Pancreas (tissue), 10 donors: ENCODE measurements around the gene COX19. TPM values are rescaled to one million over a fixed set of nuclear protein-coding genes. Genes with fewer than 3 reads are reported as not detected.
A peak's percentile ranks its signal among the peaks of the same experiment; 100 is the strongest.

Experiments
- ATAC-seq, 4 donors: fragments of 200-7000 bp; cut with Tn5 transposase; one replicate each; pipeline versions ENCODE4 v1.8.0 to v1.9.1; 2020; ENCODE audit warnings: mild to moderate bottlenecking in 4 of 4, moderate library complexity in 4 of 4
- DNase-seq, 6 donors: peaks; one replicate each; pipeline ENCODE4 v3.0.0-alpha.2; 2020
- FAIRE-seq: peaks from 2 replicates; lab custom pipeline; 2012; peaks lifted over from hg19 to GRCh38; lab: Jason Lieb, UNC
- H3K27ac ChIP-seq, 4 donors: fragments of 200-600 bp; sonication (generic); 1 replicate in 3 of 4; 2 replicates in 1 of 4; pipeline versions ENCODE4 v1.5.0 to v1.8.0; 2020
- H3K27me3 ChIP-seq, 4 donors: fragments of 200-600 bp; one replicate each; pipeline ENCODE4 v1.8.0; 2021
- H3K36me3 ChIP-seq, 3 donors: fragments of 200-600 bp; sonication (generic) in 1 of 3; one replicate each; pipeline versions ENCODE4 v1.5.0 to v1.8.0; 2020 to 2021
- H3K4me1 ChIP-seq, 3 donors: fragments of 200-600 bp; one replicate each; pipeline ENCODE4 v1.8.0; 2021
- H3K4me3 ChIP-seq, 4 donors: fragments of 200-600 bp; sonication (generic) in 2 of 4; one replicate each; pipeline versions ENCODE4 v1.5.0 to v1.8.0; 2020 to 2021
- H3K9me3 ChIP-seq, 4 donors: fragments of 200-600 bp; one replicate each; pipeline ENCODE4 v1.8.0; 2021
- WGBS, 2 donors: extraction: QIAGEN DNeasy Blood & Tissue Kit; methylation state at CpG; one replicate each; pipeline ENCODE4 v1.1.7; 2013; 5-methylcytosine and 5-hydroxymethylcytosine counted together
- intact Hi-C, 3 donors: fragments of 100-400 bp; cut with DNase I; formaldehyde crosslinking; loops; one replicate each; pipeline versions ENCODE4 v1.11.1 to v1.14.2; 2022
- polyA plus RNA-seq, 2 donors: library from polyadenylated mRNA; stranded (reverse); fragments of 200-250 nt; gene quantifications; one replicate each; pipeline ENCODE4 v1.2.3, GENCODE V29; 2013
- total RNA-seq, 6 donors: library from RNA; stranded (reverse); fragmentation: NEBNext Ultra II Directional in 4 of 6; extraction: Animal tissue kit (Norgen Biotek cat#: 25700) in 4 of 6; gene quantifications; one replicate each; pipeline versions ENCODE4 v1.2.1 to v1.2.4, GENCODE V29; 2021 to 2023
- TF ChIP-seq, protein P1 (sequence below), 4 donors: fragments of 200-600 bp; sonication (generic) in 3 of 4; IDR thresholded peaks; one replicate each; pipeline versions ENCODE4 v1.5.0 to v1.8.0; 2021; ENCODE audit warnings: antibody characterized with exemption in 4 of 4
- donor health status: healthy with polysubstance abuse.
- donor health status: DM: no; HTN: no; CAD: no; lungs with moderate emphysema.
- donor health status: DM: no; HTN: no; CAD: no.
- donor health status: control.
- donor health status: control.
- donor health status: Bipolar disorder and iron deficiency.
- donor health status: DM: yes; HTN: yes; CAD: no.
- donor health status: DM: no; HTN: no; CAD: no.
- donor health status: DM: no; HTN: no; CAD: no.
- donor health status: DM: yes; HTN: yes; CAD: no.

COX19 gene
- total and polyA plus RNA-seq, 8 donors, result 4.2 to 9.1 (median 6.4) TPM

DNA sequence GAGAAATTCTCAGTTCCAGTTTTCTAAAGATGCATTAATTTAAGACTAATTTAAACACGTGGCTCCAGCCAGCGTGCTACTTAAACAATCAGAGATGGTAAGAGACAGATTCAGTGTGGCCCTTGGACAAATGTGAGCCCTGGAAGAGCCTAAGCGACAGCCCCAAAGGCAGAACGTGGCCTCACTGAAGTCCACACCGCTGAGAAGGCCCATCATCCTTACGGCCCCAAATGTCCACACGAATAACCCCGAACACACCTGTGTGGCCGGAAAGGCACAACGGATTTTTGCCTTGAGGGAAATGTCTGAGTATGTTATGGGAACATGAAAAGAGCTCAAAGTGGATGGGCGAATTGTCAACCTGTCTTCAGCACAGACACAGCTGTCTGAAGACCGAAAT is 3.2 kb downstream of the COX19 start:
- no peaks in the 10 kb centered on the region for H3K9me3 ChIP-seq
- TF ChIP-seq, protein P1, sequence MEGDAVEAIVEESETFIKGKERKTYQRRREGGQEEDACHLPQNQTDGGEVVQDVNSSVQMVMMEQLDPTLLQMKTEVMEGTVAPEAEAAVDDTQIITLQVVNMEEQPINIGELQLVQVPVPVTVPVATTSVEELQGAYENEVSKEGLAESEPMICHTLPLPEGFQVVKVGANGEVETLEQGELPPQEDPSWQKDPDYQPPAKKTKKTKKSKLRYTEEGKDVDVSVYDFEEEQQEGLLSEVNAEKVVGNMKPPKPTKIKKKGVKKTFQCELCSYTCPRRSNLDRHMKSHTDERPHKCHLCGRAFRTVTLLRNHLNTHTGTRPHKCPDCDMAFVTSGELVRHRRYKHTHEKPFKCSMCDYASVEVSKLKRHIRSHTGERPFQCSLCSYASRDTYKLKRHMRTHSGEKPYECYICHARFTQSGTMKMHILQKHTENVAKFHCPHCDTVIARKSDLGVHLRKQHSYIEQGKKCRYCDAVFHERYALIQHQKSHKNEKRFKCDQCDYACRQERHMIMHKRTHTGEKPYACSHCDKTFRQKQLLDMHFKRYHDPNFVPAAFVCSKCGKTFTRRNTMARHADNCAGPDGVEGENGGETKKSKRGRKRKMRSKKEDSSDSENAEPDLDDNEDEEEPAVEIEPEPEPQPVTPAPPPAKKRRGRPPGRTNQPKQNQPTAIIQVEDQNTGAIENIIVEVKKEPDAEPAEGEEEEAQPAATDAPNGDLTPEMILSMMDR (IDR thresholded peaks at IDR 0.05), result no peak
- intact Hi-C loops, result no loop called here
- H3K36me3 ChIP-seq, result peaks cover 0 to 34% (median 24%) of the 10 kb centered on the region in 3 donors
- ATAC-seq, result no peak
- no peak overlapping the region for H3K27ac ChIP-seq
- no peak for FAIRE-seq
- H3K27me3 ChIP-seq, result no peaks in the 10 kb centered on the region
- H3K4me1 ChIP-seq, result peaks cover 27 to 36% (median 36%) of the 10 kb centered on the region in 3 donors
- WGBS, 2 donors, result 87 to 88% methylated on average over 12 of the region's 12 CpGs
- DNase-seq, result no peak
- no peak overlapping the region for H3K4me3 ChIP-seq

DNA sequence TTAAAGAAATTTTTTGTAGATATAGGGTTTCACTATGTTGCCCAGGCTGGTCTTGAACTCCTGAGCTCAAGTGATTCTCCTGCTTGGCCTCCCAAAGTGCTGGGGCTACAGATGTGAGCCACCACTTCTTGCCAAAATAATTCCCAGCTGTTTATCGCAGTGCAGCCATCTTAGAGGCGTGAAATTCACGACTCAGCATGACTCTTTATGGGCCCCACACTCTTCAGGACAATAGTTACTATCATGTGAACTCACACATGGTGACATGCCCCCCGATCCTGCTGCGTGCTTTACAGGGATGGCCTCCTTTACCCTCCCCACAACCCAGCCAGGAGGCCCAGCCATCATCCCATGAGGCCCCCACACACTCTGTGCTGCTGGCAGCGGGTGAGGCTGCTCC is 4.6 kb downstream of the COX19 start:
- WGBS, 2 donors, result 88 to 91% methylated on average over 6 of the region's 6 CpGs
- intact Hi-C loops, result no loop called here
- no peak overlapping the region for H3K27ac ChIP-seq
- H3K9me3 ChIP-seq, result no peaks in the 10 kb centered on the region
- peaks cover 14 to 24% (median 23%) of the 10 kb centered on the region in 3 donors for H3K4me1 ChIP-seq
- FAIRE-seq (no peak), DNase-seq (peak in 1 of 6 donors; percentile 44), ATAC-seq (no peak)
- no peaks in the 10 kb centered on the region for H3K27me3 ChIP-seq
- no peak overlapping the region for H3K4me3 ChIP-seq
- H3K36me3 ChIP-seq, result peaks cover 0 to 41% (median 28%) of the 10 kb centered on the region in 3 donors
- TF ChIP-seq, protein P1 (IDR thresholded peaks at IDR 0.05), result no peak

DNA sequence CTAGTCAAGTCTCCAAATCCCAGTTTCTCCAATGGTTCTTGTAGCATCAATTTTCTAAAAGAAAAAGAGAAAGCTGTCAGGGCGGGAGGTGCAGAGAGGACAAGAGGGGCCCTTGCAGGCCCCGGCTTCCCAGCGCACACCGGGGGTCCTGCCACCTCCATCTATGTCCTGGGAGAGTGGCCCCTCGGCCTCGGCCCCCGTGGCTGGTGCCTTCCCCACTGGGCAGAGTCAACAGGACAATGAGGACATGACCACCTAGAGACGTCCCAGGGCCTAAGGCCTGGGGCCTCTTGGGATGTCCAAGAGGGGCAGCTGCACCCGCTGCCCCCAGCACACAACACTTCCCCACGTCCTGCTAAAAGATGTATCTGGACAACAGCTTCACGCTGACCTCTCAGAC is 5.9 kb downstream of the COX19 start:
- Histone ChIP-seq H3K27me3 (no peaks in the 10 kb centered on the region), H3K27ac (no peak overlapping the region), H3K4me3 (no peak overlapping the region), H3K4me1 (peaks cover 13 to 23% (median 22%) of the 10 kb centered on the region in 3 donors), H3K36me3 (peaks cover 0 to 41% (median 28%) of the 10 kb centered on the region in 3 donors), H3K9me3 (no peaks in the 10 kb centered on the region)
- intact Hi-C loops, result no loop called here
- WGBS, 2 donors, result 88 to 95% methylated on average over 11 of the region's 11 CpGs
- TF ChIP-seq, protein P1 (IDR thresholded peaks at IDR 0.05), result no peak
- no peak for FAIRE-seq
- ATAC-seq, result no peak
- no peak for DNase-seq

DNA sequence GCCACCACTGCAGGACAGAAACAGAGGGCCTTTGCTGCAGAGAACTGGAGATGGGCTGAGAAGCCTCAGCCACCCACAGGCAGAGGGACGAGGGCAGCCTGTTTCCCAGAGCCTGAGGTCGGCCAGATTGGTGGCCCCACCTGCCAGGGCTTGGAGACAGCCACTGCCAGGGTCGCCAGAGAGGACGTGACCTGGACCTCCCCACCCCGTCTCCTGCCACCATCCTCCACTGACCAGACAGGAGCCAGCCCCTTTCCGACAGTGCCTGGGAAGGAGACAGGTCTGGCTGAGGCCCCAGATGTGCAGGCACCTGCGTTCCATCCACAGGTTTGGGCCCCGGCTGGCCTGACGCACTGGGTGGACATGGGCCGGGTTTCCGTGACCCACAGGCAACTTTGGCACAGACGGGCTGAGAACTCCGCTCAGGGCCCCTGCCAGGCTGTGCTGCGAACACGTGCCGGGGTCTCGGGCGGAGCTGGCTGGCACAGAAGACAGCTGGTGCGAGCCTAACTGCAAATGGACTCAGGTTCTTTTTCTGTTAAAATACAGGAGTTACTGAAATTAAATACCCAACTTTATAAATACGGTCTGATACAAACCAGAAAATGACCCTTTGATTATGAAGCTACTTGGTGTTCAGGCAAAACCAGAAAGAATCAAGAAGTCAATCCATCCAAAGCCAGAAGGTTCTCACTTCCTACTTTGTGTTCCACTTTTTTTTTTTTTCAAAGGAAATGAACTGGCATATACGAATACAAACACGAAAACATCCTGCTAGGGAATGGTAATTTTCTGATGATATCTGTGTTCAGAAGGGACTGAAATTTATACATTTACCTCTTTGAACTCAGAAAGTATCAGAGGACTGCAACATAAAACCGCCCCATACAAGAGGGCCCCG is 6.9 kb downstream of the COX19 start:
- no peak for FAIRE-seq
- DNase-seq, result peak in 1 of 6 donors; percentile 76
- TF ChIP-seq, protein P1 (IDR thresholded peaks at IDR 0.05), result no peak
- Histone ChIP-seq H3K27ac (no peak overlapping the region), H3K4me1 (peaks cover 8 to 13% (median 13%) of the 10 kb centered on the region in 3 donors), H3K4me3 (no peak overlapping the region), H3K9me3 (no peaks in the 10 kb centered on the region), H3K36me3 (peaks cover 0 to 41% (median 28%) of the 10 kb centered on the region in 3 donors), H3K27me3 (no peaks in the 10 kb centered on the region)
- no peak for ATAC-seq
- intact Hi-C loops, result no loop called here
- 91 to 92% methylated on average over 24 of the region's 24 CpGs for WGBS, 2 donors
